Panc1 (cell line): ENCODE measurements around the gene FAM13A.

Experiments
- CTCF ChIP-seq: fragments of 450-650 bp; IDR thresholded peaks from 2 replicates; pipeline ENCODE4 v1.5.1; 2017; ENCODE audit warnings: mild to moderate bottlenecking
- POLR2AphosphoS5 ChIP-seq: IDR thresholded peaks from 2 replicates; pipeline ENCODE4 v1.6.1; 2012; ENCODE audit warnings: mild to moderate bottlenecking, low read depth, low read length, moderate library complexity
- REST ChIP-seq, 2 experiments: IDR thresholded peaks; 2 replicates each; pipeline ENCODE4 v1.6.1; 2011 to 2012; ENCODE audit warnings: low read depth in 2 of 2, control low read depth in 1 of 2, low read length in 1 of 2, mild to moderate bottlenecking in 1 of 2, moderate library complexity in 1 of 2; ENCODE audit not compliant: insufficient read depth in 1 of 2
- SIN3A ChIP-seq: IDR thresholded peaks from 2 replicates; pipeline ENCODE4 v1.6.1; 2012; ENCODE audit warnings: low read depth, mild to moderate bottlenecking, low read length, moderate library complexity, borderline replicate concordance; ENCODE audit not compliant: insufficient read depth
- TCF7L2 ChIP-seq: IDR thresholded peaks from 2 replicates; pipeline ENCODE4 v1.6.1; 2011; ENCODE audit warnings: mild to moderate bottlenecking, low read depth, low read length, inconsistent platforms

GRCh38 chr4:89069481-89069880 is 12.5 kb upstream of the FAM13A start:
- no peak for TF ChIP-seq CTCF
- TF ChIP-seq REST (IDR thresholded peaks at IDR 0.05; ENCODE audit: insufficient read depth in 1 of 2, low read depth in 2 of 2, low read length in 1 of 2) = no peak
- TF ChIP-seq POLR2AphosphoS5 = no peak
- TF ChIP-seq TCF7L2 = no peak
- TF ChIP-seq SIN3A = no peak
